HL-60 (cell line): ENCODE results near the gene RHOV.
A peak's percentile ranks its signal among the peaks of the same experiment; 100 is the strongest.

Experiments
- DNase-seq, 2 experiments: peaks; one replicate each; pipeline ENCODE4 v3.0.0-alpha.2; 2010 to 2020; ENCODE audit warnings: low read depth in 1 of 2, low spot score in 1 of 2
- H3K27ac ChIP-seq: fragments of 250-450 bp; sonication (Bioruptor Pico); replicated peaks from 2 replicates; pipeline ENCODE4 v1.5.1; 2020; ENCODE audit warnings: mild to moderate bottlenecking, moderate library complexity
- H3K27me3 ChIP-seq: fragments of 250-450 bp; sonication (Bioruptor Pico); 2 replicates; pipeline ENCODE4 v1.5.1; 2021; ENCODE audit warnings: mild to moderate bottlenecking, moderate library complexity; ENCODE audit not compliant: insufficient read depth, poor library complexity, severe bottlenecking
- H3K4me3 ChIP-seq: replicated peaks from 2 replicates; pipeline ENCODE4 v1.5.1; 2011; ENCODE audit warnings: mild to moderate bottlenecking, control low read depth, low read length; ENCODE audit not compliant: insufficient read depth
- GABPA ChIP-seq: IDR thresholded peaks from 2 replicates; pipeline ENCODE4 v1.6.1; 2012; ENCODE audit warnings: low read depth
- POLR2AphosphoS5 ChIP-seq: IDR thresholded peaks from 2 replicates; pipeline ENCODE4 v1.6.1; 2012; ENCODE audit warnings: low read depth
- SPI1 ChIP-seq: IDR thresholded peaks from 2 replicates; pipeline ENCODE4 v1.6.1; 2012; ENCODE audit warnings: low read depth, mild to moderate bottlenecking, borderline replicate concordance
- TF ChIP-seq, protein P1 (sequence below): IDR thresholded peaks from 2 replicates; pipeline ENCODE4 v1.6.1; 2012; ENCODE audit warnings: low read depth; ENCODE audit not compliant: insufficient replicate concordance
- TF ChIP-seq, protein P2 (sequence below): IDR thresholded peaks from one replicate; pipeline ENCODE4 v1.5.1; 2011; ENCODE audit warnings: low read length, control low read depth, inconsistent platforms; ENCODE audit not compliant: insufficient read depth

Gene RHOV

DNA sequence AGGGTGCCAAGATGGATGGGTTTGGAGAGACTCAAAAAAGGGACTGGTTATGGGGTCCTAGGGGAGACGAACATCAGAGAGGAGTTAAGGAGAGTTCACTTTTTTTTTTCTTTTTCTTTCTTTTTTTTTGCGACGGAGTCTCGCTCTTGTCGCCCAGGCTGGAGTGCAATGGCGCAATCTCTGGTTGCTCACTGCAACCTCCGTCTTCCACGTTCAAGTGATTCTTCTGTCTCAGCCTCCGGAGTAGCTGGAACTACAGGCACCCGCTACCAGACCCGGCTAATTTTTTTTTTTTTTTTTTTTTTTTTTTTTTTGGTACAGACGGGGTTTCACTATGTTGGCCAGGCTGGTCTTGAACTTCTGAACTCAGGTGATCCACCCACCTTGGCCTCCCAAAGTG, 29.0 kb downstream of the RHOV start:
- no peak for TF ChIP-seq GABPA
- no peak for TF ChIP-seq SPI1
- TF ChIP-seq POLR2AphosphoS5 = no peak
- TF ChIP-seq, protein P1, sequence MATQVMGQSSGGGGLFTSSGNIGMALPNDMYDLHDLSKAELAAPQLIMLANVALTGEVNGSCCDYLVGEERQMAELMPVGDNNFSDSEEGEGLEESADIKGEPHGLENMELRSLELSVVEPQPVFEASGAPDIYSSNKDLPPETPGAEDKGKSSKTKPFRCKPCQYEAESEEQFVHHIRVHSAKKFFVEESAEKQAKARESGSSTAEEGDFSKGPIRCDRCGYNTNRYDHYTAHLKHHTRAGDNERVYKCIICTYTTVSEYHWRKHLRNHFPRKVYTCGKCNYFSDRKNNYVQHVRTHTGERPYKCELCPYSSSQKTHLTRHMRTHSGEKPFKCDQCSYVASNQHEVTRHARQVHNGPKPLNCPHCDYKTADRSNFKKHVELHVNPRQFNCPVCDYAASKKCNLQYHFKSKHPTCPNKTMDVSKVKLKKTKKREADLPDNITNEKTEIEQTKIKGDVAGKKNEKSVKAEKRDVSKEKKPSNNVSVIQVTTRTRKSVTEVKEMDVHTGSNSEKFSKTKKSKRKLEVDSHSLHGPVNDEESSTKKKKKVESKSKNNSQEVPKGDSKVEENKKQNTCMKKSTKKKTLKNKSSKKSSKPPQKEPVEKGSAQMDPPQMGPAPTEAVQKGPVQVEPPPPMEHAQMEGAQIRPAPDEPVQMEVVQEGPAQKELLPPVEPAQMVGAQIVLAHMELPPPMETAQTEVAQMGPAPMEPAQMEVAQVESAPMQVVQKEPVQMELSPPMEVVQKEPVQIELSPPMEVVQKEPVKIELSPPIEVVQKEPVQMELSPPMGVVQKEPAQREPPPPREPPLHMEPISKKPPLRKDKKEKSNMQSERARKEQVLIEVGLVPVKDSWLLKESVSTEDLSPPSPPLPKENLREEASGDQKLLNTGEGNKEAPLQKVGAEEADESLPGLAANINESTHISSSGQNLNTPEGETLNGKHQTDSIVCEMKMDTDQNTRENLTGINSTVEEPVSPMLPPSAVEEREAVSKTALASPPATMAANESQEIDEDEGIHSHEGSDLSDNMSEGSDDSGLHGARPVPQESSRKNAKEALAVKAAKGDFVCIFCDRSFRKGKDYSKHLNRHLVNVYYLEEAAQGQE = no peak
- TF ChIP-seq, protein P2, sequence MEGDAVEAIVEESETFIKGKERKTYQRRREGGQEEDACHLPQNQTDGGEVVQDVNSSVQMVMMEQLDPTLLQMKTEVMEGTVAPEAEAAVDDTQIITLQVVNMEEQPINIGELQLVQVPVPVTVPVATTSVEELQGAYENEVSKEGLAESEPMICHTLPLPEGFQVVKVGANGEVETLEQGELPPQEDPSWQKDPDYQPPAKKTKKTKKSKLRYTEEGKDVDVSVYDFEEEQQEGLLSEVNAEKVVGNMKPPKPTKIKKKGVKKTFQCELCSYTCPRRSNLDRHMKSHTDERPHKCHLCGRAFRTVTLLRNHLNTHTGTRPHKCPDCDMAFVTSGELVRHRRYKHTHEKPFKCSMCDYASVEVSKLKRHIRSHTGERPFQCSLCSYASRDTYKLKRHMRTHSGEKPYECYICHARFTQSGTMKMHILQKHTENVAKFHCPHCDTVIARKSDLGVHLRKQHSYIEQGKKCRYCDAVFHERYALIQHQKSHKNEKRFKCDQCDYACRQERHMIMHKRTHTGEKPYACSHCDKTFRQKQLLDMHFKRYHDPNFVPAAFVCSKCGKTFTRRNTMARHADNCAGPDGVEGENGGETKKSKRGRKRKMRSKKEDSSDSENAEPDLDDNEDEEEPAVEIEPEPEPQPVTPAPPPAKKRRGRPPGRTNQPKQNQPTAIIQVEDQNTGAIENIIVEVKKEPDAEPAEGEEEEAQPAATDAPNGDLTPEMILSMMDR = no peak

DNA sequence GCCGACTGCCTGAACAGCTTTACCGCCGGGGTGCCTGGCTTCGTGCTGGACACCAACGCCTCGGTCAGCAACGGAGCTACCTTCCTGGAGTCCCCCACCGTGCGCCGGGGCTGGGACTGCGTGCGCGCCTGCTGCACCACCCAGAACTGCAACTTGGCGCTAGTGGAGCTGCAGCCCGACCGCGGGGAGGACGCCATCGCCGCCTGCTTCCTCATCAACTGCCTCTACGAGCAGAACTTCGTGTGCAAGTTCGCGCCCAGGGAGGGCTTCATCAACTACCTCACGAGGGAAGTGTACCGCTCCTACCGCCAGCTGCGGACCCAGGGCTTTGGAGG, 29.4 kb downstream of the RHOV start:
- peak overlapping the region; percentile 45 for H3K4me3 ChIP-seq
- peak in 1 of 2 experiments; percentile 75 for DNase-seq
- TF ChIP-seq, protein P2 = no peak
- TF ChIP-seq, protein P1 = no peak
- TF ChIP-seq GABPA (no peak), POLR2AphosphoS5 (no peak), SPI1 (no peak)
- peaks cover 4% of the 10 kb centered on the region for H3K27me3 ChIP-seq
- peak overlapping the region; percentile 48 for H3K27ac ChIP-seq

More for the DNA sequence above, 29.0 kb downstream of the RHOV start:
- Histone ChIP-seq H3K4me3 (peak overlapping the region; percentile 45), H3K27me3 (peaks cover 4% of the 10 kb centered on the region), H3K27ac (peak overlapping the region; percentile 48)
- DNase-seq = peak in 1 of 2 experiments; percentile 75

DNA sequence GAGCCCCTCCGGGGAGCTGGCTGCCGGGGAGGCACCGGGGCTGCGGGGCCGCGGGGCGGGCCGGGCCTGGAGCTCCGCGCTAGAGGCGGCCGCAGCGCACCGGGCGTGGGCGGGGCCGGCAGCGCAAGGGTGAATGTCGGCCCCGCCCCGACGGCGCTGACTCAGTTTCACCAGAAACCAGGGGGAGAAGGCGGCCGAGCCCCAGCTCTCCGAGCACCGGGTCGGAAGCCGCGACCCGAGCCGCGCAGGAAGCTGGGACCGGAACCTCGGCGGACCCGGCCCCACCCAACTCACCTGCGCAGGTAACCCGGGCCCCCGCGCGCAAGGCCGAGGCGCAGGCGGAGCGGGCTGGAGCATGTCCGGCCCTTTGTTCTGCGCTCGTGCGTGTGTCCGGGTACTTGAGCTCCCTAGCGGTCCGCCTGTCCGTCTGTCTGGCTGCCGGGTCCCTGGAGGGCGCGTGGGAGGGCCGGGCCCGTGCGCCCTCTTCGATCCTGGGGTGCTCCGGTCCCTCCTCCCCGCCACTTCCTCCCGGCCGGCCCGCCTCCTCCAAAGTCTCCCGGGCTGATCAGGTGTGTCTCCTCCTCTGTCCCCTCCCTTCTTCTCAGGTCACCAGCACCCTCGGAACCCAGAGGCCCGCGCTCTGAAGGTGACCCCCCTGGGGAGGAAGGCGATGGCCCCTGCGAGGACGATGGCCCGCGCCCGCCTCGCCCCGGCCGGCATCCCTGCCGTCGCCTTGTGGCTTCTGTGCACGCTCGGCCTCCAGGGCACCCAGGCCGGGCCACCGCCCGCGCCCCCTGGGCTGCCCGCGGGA, 29.9 kb downstream of the RHOV start, which contains the start of gene SPINT1:
Gene SPINT1 (plus strand): TSS at position 164 of the 811 bp plus-strand sequence. CDS start 507 bp downstream, at position 671.
- peak within 1 kb of the TSS; percentile 45 for H3K4me3 ChIP-seq
- DNase-seq = peak in 1 of 2 experiments; percentile 40
- peaks cover 4% of the 10 kb centered on the region for H3K27me3 ChIP-seq
- peak; percentile 52; the same call in 1 of the 2 replicates for TF ChIP-seq SPI1
- TF ChIP-seq, protein P2 = no peak
- peak within 1 kb of the TSS; percentile 48 for H3K27ac ChIP-seq
